MM.1S (cell line): ENCODE measurements around the gene TTC28.

Experiments
- EZH2 ChIP-seq: fragments of 300-600 bp; sonication (generic); optimal IDR thresholded peaks from 2 replicates; pipeline ENCODE3; 2017; ENCODE audit warnings: low read depth, mild to moderate bottlenecking, antibody characterized with exemption, low read length, mixed read lengths
- TF ChIP-seq, protein P1 (sequence below): fragments of 300-600 bp; sonication (generic); IDR thresholded peaks from 2 replicates; pipeline ENCODE4 v1.5.1; 2016; ENCODE audit warnings: antibody characterized with exemption, low read length, mixed read lengths

DNA sequence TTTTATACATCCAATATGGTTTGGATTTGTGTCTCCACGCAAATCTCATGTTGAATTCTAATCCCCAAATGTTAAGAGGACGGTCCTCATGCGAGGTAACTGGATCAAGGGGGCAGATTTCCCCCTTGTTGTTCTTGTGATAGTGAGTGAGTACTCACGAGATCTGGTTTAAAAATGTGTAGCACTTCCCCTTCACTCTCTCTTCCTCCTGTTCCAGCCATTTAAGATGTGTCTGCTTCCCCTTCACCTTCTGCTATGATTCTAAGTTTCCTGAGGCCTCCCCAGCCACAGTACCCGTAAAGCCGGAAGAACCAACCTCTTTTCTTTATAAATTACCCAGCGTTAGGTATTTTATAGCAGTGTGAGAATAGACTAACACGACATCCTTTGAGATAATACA is 98.6 kb downstream of the TTC28 start:
- TF ChIP-seq, protein P1, sequence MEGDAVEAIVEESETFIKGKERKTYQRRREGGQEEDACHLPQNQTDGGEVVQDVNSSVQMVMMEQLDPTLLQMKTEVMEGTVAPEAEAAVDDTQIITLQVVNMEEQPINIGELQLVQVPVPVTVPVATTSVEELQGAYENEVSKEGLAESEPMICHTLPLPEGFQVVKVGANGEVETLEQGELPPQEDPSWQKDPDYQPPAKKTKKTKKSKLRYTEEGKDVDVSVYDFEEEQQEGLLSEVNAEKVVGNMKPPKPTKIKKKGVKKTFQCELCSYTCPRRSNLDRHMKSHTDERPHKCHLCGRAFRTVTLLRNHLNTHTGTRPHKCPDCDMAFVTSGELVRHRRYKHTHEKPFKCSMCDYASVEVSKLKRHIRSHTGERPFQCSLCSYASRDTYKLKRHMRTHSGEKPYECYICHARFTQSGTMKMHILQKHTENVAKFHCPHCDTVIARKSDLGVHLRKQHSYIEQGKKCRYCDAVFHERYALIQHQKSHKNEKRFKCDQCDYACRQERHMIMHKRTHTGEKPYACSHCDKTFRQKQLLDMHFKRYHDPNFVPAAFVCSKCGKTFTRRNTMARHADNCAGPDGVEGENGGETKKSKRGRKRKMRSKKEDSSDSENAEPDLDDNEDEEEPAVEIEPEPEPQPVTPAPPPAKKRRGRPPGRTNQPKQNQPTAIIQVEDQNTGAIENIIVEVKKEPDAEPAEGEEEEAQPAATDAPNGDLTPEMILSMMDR = no peak
- no peak for TF ChIP-seq EZH2
